GM04504 (cell line): ENCODE data around the gene ATP5F1D.

Experiments
- DNase-seq: peaks from one replicate; pipeline ENCODE4 v3.0.0-alpha.2; 2012; ENCODE audit warnings: low read depth

Gene ATP5F1D

GRCh38 chr19:1270854-1271527 lies 29.4 kb downstream of the ATP5F1D start:
- no peak for DNase-seq

DNA sequence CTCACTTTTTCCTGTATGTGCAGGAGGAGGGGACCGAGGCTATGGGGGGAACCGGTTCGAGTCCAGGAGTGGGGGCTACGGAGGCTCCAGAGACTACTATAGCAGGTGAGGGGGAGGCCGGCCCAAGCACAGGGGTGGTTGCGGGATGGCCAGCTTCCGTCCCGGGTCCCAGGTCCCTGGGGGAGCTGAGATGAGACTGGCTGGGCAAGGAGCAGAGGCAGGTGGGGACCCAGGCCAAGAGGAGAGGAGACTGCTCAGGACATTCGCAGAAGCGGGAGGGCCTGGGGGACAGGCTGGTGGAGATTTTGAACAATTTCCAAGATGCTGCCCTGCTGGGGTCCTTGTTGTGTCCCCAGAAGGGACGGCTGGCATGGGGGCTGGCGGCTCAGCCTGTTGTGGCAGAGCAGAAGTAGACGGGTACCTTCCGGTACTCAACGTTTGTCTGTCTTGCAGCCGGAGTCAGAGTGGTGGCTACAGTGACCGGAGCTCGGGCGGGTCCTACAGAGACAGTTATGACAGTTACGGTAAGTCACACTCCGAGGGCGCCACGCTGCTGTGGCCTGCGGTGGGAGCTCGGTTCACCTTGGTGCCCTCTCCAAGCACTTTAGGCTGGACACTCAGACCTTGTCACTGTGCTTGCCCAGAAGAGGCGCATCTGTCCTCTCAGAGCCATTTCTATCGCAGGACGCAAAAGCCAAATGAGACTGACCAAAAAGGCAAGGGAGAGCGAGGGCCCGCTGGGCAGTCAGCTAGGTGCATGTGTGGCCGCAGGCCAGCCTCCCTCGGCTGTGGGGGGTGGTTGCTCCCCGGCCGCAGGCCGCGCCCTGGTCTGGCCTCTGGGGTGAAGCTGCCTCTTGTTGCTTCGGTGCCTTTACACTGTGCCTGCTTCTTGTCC lies 30.2 kb downstream of the ATP5F1D start:
- DNase-seq, result no peak

GRCh38 chr19:1272423-1273262 lies 31.1 kb downstream of the ATP5F1D start:
- no peak for DNase-seq

GRCh38 chr19:1273263-1274041 lies 31.9 kb downstream of the ATP5F1D start:
- no peak for DNase-seq

- no peak for DNase-seq
Measured at GRCh38 chr19:1274081-1274851, 32.7 kb downstream of the ATP5F1D start.

GRCh38 chr19:1274852-1275259 lies 33.3 kb downstream of the ATP5F1D start:
- no peak for DNase-seq

DNA sequence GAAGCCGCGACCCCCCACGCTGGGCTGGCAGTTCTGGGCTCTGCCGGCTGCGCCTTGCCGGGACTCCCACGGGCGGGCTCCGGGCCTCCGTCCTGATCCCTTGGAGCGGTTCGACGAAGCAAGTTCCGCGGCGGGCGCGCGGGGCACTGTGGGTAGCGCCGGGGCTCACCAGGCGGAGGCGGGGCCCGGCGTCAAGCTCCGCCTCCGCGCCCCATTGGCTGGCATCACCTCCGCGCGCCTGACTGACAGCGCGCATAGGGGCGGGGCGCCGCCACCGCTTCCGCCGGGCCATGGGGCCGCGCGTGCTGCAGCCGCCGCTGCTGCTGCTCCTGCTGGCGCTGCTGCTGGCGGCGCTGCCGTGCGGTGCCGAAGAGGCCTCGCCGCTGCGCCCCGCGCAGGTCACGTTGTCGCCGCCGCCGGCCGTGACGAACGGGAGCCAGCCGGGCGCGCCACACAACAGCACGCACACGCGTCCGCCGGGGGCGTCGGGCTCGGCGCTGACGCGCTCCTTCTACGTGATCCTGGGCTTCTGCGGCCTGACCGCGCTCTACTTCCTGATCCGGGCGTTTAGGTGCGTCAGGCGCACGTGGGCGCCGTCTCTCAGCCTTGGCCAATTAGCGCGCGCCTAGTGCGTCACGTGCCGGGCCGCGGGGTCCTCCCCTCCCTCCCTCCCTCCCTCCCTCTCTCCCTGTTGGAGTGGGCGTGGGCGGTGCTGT lies 33.9 kb downstream of the ATP5F1D start, which contains the start of gene FAM174C:
FAM174C (plus strand) TSS at position 271 of the 716 bp plus-strand sequence; CDS start at position 291, 20 bp downstream.
- DNase-seq, result peak; percentile 92

- DNase-seq, result no peak
Measured at GRCh38 chr19:1275976-1276627, 34.6 kb downstream of the ATP5F1D start.

DNA sequence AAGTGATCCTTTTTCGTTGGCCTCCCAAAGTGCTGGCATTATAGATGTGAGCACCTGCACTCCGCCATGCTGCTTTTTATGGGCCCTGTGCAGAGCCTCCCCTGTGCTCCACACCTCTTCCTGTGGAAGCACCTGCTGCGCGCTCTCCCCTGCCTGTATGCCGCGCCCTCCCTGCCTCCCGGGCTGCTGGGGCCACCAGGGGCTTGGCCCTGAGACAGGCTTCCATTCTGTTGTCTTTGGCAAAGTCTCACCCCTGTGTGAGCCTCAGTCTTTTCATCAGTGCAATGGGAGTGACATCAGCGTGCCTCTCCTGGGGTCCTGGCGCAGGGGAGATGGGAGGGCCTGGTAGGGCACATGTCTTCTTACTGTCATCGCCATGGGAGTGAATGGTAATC lies 35.1 kb downstream of the ATP5F1D start:
- DNase-seq, result no peak

DNA sequence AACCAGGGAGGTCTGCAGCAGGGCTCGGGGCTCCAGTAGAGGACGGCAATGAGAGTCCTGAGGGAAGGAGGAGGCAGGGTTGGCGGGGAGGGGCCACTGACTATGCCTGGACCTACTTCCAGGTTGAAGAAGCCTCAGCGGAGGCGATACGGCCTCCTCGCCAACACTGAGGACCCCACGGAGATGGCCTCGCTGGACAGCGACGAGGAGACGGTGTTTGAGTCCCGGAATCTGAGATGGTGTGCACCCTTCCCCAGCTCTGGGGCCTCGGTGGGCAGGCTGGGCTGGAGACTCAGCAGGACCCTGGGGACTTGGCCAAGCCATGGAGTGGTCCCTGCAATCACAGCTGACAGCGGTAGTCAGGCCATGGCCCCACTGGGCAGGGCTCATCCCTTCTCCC lies 35.5 kb downstream of the ATP5F1D start:
- DNase-seq, result no peak

DNA sequence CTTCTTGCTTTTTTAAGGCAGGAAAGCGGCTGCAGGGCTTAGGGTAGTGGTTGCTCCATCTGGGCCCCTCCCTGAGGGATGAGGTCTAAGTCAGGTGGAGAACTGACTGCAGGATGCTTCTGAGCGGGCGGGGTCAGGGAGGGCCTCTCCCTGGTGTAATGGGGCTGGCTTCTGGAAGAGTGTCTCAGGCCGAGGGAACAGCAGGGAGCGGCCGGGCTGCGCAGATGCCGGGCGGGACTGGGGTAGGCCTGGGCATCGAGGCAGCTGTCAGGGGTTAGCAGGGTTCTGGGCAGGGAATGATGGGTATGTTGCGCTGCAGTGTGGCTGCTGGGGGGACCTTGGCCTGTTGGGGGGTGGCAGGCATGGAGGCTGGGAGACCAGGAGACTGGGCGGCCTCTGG lies 36.5 kb downstream of the ATP5F1D start:
- no peak for DNase-seq

- DNase-seq, result no peak
Measured at GRCh38 chr19:1278713-1279660, 37.4 kb downstream of the ATP5F1D start.

DNA sequence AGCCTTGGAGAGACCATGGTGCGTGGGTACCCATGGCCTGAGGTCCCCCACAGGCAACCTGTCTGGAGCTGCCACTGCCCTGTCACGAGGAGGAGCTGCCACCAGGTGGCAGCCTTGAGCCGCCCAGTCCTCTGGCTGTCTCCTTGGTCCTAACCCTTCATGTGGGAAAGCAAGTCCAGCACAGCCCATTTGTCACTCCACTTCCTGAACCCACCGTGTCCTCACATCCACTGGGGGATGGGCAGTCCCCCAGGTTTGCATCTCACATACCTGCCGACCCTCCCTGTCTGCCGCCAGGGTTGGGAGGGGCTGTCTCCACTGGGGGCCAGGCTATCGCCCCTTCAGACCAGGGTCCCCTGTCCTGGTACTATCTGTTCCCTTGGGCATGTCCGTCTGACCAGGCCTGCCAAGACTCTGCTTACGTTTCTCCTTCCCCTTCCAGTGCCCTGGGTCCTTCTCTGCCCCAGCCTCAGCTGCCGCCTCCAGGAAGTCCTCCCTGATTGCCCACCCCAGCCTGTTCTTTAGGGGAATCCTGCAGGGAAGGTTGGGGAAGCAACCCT lies 38.3 kb downstream of the ATP5F1D start:
- peak; percentile 62 for DNase-seq

DNA sequence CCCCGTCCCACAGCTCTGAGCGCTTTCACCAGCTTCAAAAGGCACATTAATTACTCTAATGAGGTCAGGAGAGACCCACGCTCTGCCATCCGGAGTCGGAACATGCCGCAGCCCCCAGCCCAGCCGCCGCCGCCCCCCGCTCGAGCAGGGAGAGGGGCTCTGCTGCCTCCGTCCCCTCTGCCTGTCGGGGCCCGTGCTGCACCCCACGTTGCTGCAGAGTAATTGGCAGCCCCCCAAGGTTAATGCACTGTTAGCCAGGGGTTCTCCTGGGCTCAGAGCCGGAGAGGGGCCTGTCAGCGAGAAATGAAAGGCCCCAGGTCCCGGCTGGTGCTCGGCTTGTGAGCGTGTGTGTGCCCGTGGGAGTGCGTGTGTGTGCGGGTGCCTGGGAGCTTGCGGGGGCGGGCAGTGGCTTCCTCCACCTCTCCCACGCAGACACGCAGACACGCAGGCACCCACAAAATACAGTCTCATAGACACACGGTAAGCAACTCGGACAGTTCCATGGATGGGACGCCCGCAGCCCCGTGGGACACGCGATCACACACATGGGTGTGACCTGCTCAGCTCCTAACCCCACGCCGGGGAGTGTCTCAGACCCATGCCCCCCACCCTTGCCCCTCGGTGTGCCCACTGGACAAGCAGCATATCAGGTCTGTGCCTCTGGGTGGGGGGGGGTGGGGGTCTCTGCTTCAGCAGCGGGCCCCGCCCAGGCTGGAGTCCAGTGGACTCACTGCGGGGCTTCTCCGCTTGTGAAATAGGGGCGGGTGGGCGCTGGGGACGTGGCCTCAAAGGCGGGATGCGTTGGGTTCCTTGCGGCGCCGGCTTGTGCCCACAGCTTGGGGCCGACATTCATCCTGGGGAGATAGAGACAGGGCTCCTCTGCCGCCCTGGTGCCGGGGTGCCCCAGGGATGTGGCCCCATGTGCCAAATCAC lies 39.4 kb downstream of the ATP5F1D start:
- DNase-seq, result no peak

DNA sequence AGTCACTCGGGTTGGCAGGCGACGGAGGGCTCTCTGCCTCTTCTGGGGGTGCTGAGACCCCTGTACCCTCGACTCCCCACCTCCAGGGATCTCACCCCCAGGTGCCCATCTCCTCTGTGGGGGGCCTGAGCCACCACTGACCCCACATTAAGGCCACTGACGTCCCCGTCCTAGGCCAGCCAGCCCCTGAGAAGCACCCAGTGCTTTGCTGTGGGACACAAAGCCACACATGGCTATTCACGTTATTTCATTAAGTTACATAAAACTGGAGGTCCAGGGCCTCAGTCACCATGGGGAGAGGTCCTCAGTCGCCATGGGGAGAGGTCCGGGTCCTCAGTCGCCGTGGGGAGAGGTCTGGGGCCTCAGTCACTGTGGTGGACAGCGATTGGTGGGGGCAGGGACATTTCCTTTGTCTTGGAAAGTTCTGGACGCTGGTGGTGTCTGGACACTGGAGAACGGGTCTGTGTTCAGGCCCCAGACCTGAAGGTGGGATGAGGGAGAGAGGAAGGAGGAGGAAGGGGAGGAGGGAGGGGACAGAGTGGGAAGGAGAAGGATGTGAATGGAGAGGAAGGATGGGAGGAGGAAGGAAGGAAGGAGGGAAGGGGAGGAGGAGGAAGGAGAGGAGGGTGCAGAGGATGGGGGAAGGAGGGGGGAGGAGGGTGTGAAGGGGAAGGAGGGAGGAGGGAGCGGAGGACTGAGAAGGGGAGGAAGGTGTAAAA lies 40.2 kb downstream of the ATP5F1D start:
- DNase-seq, result no peak

GRCh38 chr19:1282588-1283206 lies 41.1 kb downstream of the ATP5F1D start:
- no peak for DNase-seq
